Ascending aorta (tissue), 2 donors: ENCODE data around the gene GPC6. TPM values are rescaled to one million over a fixed set of nuclear protein-coding genes. Genes with fewer than 3 reads are reported as not detected.
"Not testable (repeated sequence)": the region's sequence is repeated elsewhere in the genome, so short reads cannot be mapped to it uniquely, and the experiment has no call there.

Source experiments
- DNase-seq, 2 donors: peaks; one replicate each; pipeline ENCODE4 v3.0.0-alpha.2; 2019; ENCODE audit warnings: low spot score in 2 of 2
- H3K27ac ChIP-seq, 2 donors: fragments of 200-600 bp; sonication (generic); one replicate each; pipeline ENCODE4 v1.5.1; 2016 to 2017; ENCODE audit warnings: mild to moderate bottlenecking in 1 of 2
- H3K27me3 ChIP-seq: fragments of 200-600 bp; sonication (generic); one replicate; pipeline ENCODE4 v1.5.1; 2017
- H3K36me3 ChIP-seq, 2 donors: fragments of 200-600 bp; sonication (generic); one replicate each; pipeline ENCODE4 v1.5.1; 2016
- H3K4me1 ChIP-seq, 2 donors: fragments of 200-600 bp; sonication (generic); one replicate each; pipeline ENCODE4 v1.5.1; 2016 to 2017; ENCODE audit warnings: mild to moderate bottlenecking in 1 of 2
- H3K4me3 ChIP-seq, 2 donors: fragments of 200-600 bp; sonication (generic); one replicate each; pipeline ENCODE4 v1.5.1; 2016 to 2017; ENCODE audit warnings: mild to moderate bottlenecking in 1 of 2
- H3K9me3 ChIP-seq, 2 donors: fragments of 200-600 bp; sonication (generic); one replicate each; pipeline ENCODE4 v1.5.1; 2016
- CTCF ChIP-seq, 3 experiments: fragments of 200-600 bp in 2 of 3; fragments of 450-650 bp in 1 of 3; sonication (generic) in 2 of 3; IDR thresholded peaks; one replicate each; pipeline ENCODE4 v1.5.1; 2016 to 2019; ENCODE audit warnings: antibody characterized with exemption in 3 of 3, mild to moderate bottlenecking in 1 of 3, moderate library complexity in 1 of 3
- intact Hi-C: fragments of 100-400 bp; cut with DNase I; formaldehyde crosslinking; loops from one replicate; pipeline ENCODE4 v1.15.1; 2023
- total RNA-seq: library from RNA; depleted of rRNA; stranded (reverse); fragments of >200 nt; gene quantifications from one replicate; pipeline ENCODE4 v1.1.0, GENCODE V29; 2016

Gene GPC6
- total RNA-seq, 1 donor from 2014 or later = 23.2 TPM

- H3K27me3 ChIP-seq = no peaks in the 10 kb centered on the region
- no peaks in the 10 kb centered on the region for H3K36me3 ChIP-seq
- DNase-seq = no peak
- no peak overlapping the region for H3K27ac ChIP-seq
- H3K4me3 ChIP-seq = no peak overlapping the region
- no peak for TF ChIP-seq CTCF (IDR thresholded peaks at IDR 0.05)
- intact Hi-C loops = no loop called here
- no peaks in the 10 kb centered on the region for H3K9me3 ChIP-seq
- no peaks in the 10 kb centered on the region for H3K4me1 ChIP-seq
Observed at GRCh38 chr13:93450761-93451160, 224.2 kb downstream of the GPC6 start.

- H3K36me3 ChIP-seq, H3K4me1 ChIP-seq, H3K27ac ChIP-seq, DNase-seq, H3K9me3 ChIP-seq, H3K27me3 ChIP-seq, intact Hi-C loops, H3K4me3 ChIP-seq: not testable (repeated sequence)
Observed at GRCh38 chr13:93454676-93455235, 228.1 kb downstream of the GPC6 start.

GRCh38 chr13:93455861-93456260, 229.3 kb downstream of the GPC6 start:
- no peaks in the 10 kb centered on the region for H3K4me1 ChIP-seq
- no peak for TF ChIP-seq CTCF (IDR thresholded peaks at IDR 0.05)
- H3K36me3 ChIP-seq = no peaks in the 10 kb centered on the region
- H3K27ac ChIP-seq = no peak overlapping the region
- no peak for DNase-seq
- H3K9me3 ChIP-seq = no peaks in the 10 kb centered on the region
- H3K27me3 ChIP-seq = no peaks in the 10 kb centered on the region
- intact Hi-C loops = no loop called here
- no peak overlapping the region for H3K4me3 ChIP-seq

GRCh38 chr13:93460005-93460404, 233.4 kb downstream of the GPC6 start:
- Histone ChIP-seq H3K27me3 (no peaks in the 10 kb centered on the region), H3K4me3 (no peak overlapping the region), H3K9me3 (no peaks in the 10 kb centered on the region), H3K4me1 (no peaks in the 10 kb centered on the region), H3K36me3 (no peaks in the 10 kb centered on the region), H3K27ac (no peak overlapping the region)
- DNase-seq = no peak
- no peak for TF ChIP-seq CTCF (IDR thresholded peaks at IDR 0.05)
- intact Hi-C loops = no loop called here

- H3K4me3 ChIP-seq = no peak overlapping the region
- H3K27ac ChIP-seq = no peak overlapping the region
- intact Hi-C loops = no loop called here
- no peaks in the 10 kb centered on the region for H3K9me3 ChIP-seq
- no peak for DNase-seq
- no peaks in the 10 kb centered on the region for H3K36me3 ChIP-seq
- TF ChIP-seq CTCF (IDR thresholded peaks at IDR 0.05) = no peak
- H3K4me1 ChIP-seq = no peaks in the 10 kb centered on the region
- H3K27me3 ChIP-seq = no peaks in the 10 kb centered on the region
Observed at GRCh38 chr13:93462151-93462550, 235.5 kb downstream of the GPC6 start.

GRCh38 chr13:93466502-93467036, 240.0 kb downstream of the GPC6 start:
- DNase-seq = no peak
- H3K4me3 ChIP-seq = no peak overlapping the region
- intact Hi-C loops = no loop called here
- no peaks in the 10 kb centered on the region for H3K27me3 ChIP-seq
- no peaks in the 10 kb centered on the region for H3K36me3 ChIP-seq
- H3K4me1 ChIP-seq = no peaks in the 10 kb centered on the region
- no peak overlapping the region for H3K27ac ChIP-seq
- H3K9me3 ChIP-seq = peaks cover 0 to 14% of the 10 kb centered on the region in 2 donors
- TF ChIP-seq CTCF (IDR thresholded peaks at IDR 0.05) = no peak
